NCI-H82 treated with DMSO at 0.1 percent for 48 hours (cell line): ENCODE measurements around the gene BCL7B.
"Not testable (repeated sequence)": the region's sequence is repeated elsewhere in the genome, so short reads cannot be mapped to it uniquely, and the experiment has no call there.

Source experiments
- DNase-seq: peaks from one replicate; lab custom pipeline; 2025; ENCODE audit not compliant: unreplicated experiment; lab: John Stamatoyannopoulos, UW

Gene BCL7B

GRCh38 chr7:73504017-73504416 lies 53.5 kb downstream of the BCL7B start:
- peak; percentile 12 for DNase-seq

GRCh38 chr7:73503229-73503628 lies 54.3 kb downstream of the BCL7B start:
- no peak for DNase-seq

GRCh38 chr7:73496626-73497025 lies 60.9 kb downstream of the BCL7B start:
- no peak for DNase-seq

GRCh38 chr7:73495507-73495906 lies 62.0 kb downstream of the BCL7B start:
- DNase-seq = not testable (repeated sequence)

GRCh38 chr7:73489976-73490375 lies 67.5 kb downstream of the BCL7B start:
- DNase-seq = no peak

- no peak for DNase-seq
These were observed 70.0 kb downstream of the BCL7B start for GRCh38 chr7:73487486-73487885.
